HG03439 (cell line): ENCODE data around the gene TM7SF3.
A peak's percentile ranks its signal among the peaks of the same experiment; 100 is the strongest.
"Not testable (repeated sequence)": the region's sequence is repeated elsewhere in the genome, so short reads cannot be mapped to it uniquely, and the experiment has no call there.

Source experiments
- ATAC-seq: cut with Tn5 transposase; IDR thresholded peaks from one replicate; pipeline ENCODE4 v1.9.1; 2021; ENCODE audit warnings: mild to moderate bottlenecking, moderate library complexity; ENCODE audit not compliant: unreplicated experiment

Gene TM7SF3

DNA sequence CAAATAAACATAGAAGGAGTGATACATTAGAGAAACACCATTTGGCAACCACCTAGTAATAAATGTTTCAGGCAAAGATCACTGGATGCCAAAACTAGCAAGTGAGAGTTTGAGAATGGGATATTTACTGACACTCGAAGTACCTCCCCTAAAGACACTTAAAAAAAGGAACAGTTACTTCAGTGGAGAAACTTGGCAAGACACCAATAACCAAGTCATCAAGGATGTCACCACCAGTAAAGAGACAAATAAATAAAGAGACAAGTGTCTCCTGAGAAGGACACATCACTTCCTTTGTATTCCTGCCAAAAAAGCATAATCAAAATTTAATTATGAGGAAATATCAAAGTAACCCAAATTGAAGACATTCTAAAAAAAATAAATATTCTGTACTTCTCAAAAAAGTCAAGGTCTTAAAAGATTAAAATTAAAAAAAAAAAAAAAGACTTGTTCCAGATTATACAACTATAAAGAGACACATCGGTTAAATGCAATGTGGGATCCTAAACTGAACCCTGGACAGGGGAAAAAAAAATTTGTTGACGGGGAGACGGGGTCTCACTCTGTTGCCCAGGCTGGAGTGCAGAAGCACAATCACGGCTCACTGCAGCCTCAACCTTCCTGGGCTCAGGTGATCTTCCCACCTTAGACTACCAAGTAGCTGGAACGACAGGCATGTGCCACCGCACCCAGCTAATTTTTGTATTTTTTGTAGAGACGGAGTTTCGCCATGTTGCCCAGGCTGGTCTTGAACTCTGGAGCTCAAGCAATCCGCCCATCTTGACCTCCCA lies 26.4 kb downstream of the TM7SF3 start:
- no peak for ATAC-seq

DNA sequence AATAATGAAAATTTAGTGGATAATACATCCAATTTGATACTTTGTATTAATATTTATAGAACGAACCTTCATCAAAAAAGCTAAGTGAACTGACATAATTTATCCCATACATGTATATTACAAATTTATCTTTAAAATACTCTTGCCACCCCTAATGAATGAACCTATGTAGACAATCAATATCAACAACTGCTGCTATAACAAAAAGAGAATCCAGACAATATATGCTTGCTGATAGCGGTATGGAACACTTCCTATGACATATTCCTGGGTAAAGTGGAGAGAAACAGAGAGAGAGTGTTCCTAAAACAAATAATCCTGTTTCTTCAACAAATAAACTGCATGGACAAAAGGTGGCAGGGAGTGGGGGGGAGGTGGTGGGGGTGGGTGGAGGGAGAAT lies 31.3 kb downstream of the TM7SF3 start:
- no peak for ATAC-seq

DNA sequence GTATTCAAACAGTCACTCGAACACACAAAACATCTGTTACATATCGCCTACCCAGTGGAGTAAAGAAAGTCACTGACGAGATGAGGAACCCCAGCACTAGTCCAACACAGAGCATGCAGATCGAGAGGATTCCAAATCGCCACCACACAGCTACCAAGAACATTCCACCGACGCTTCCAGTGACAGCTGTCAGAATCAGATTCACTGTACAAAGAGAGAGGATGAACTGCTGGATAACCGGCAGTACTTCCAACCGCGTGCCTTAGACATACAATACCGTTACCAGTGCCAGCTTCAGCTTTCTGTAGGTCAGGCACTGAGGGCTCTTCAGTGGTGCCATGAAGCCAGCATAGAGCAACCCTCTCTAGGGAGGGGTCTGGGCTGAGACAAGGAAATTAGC lies 34.5 kb downstream of the TM7SF3 start:
- ATAC-seq, result no peak

DNA sequence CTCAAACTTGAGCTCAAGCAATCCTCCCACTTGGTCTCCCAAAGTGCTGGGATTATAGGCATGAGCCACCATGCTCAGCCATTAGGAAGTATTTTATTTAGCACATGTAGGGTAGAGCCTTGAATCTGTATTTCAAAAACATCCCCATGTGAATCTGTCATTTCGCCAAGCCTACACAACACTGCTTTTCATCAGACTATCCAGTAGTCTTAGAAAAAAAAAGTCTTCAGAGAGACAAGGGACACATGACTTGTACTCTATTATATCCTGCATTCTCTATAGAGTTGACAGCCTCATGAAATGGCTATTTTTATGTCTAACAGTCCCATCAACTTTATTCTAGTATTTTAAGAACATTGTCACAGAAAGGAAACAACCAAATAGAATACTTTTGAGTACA lies 35.4 kb downstream of the TM7SF3 start:
- no peak for ATAC-seq

DNA sequence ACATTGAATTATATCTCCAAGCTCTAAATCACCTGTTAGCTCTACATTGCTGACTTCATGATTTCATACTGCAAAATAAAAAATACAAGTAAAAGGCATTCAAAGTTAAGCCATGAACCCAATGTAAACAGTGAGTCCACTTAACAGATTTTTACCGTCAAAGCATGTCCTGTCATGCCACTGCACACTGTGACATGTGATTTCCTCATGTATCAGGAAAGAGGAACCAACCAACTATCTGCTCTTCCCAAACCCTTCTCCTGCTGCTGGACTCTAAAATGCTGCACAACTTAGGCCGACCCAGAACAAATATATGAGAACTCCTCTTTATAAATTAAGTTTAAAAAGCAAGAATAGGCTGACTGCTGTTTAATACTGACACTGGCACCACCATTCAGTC lies 37.5 kb downstream of the TM7SF3 start:
- ATAC-seq, result no peak

DNA sequence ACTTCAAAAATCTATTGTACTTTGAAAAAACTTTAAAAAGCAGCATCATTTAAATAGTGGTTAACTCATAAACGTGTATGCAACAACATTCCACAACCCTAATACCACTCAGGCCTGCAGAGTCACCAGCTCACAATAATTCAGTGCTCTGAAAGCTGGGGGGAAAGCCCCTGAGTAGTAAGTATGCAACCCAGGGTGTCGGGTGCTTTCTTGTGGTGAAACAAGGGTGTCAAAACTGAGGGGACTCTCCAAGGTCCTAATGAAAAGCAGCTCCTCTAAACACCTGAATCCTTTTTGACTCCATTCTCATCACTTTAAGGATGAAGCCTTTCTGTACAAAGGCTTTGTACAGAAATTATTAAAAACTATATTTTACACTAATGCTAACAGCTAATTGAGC lies 42.2 kb downstream of the TM7SF3 start:
- peak; percentile 97 for ATAC-seq

DNA sequence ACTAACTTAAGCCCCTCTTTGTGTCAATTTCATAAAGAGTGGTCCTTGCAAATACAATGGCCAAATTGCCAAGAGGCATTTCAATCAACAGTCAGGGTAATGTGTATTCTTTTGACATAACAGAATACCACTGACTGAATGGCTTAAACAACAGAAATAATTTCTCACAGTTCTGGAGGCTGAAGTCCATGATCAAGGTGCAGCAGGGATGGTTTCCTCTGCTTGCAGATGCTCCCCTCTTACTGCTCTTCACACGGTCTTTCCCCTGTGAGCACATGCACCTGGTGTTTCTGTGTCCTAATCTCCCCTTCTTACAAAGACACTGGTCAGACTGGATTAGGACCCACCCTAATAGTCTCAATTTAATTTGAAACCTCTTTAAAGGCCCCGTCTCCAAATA lies 44.0 kb downstream of the TM7SF3 start:
- ATAC-seq, result no peak

DNA sequence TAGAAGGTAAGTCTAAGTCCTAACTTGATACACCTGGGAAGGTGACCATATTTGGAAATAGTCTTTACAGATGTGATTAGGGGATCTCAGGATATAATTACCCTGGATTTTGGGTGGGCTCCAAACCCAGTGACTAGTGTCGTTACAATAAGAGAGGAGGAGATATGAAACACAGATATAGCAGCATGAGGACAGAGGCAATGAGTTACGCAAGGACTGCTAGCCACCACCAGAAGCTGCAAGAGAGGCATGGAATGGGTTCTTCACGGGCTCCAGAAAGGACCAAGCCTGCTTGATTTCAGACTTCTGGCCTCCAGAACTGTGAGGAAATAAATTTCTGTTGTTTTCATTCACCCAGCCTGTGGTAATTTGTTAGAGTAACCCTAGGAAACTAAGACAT lies 47.3 kb downstream of the TM7SF3 start:
- no peak for ATAC-seq

DNA sequence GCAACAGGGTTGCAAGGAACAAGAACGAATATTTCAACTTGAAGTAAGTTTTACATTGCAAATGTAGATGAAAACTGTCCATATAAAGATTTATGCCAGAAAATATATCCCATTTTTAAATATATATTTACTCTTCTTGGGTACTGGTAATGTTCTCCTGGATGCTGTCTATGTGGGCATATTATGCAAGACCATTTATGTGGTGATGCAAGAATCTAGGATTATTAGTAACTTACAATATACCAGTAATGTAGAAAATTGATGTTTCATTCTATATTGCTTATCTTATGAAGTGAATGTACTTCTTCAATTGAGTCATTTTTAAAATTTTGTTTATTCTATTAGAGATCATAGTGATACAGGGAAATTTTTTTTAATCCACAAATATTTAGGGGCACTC lies 50.8 kb downstream of the TM7SF3 start:
- ATAC-seq, result no peak

DNA sequence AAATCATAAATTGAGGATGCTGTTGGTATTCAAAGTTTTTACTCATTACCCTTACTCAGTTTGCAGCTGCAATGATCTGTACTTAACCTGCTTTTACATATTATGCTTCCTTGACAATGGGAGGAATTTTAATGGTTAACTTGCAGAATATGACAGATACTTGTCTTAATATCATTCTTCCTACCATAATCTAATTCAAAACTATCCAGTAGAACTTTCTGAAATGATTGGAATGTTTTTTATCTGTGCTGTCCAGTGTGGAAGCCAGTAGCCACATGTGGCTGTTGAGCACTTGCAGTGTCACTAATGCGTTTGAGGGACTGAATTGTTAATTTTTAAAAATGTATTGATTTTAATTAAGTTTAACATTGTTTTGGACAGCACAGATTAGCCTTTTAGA lies 52.4 kb downstream of the TM7SF3 start:
- no peak for ATAC-seq

DNA sequence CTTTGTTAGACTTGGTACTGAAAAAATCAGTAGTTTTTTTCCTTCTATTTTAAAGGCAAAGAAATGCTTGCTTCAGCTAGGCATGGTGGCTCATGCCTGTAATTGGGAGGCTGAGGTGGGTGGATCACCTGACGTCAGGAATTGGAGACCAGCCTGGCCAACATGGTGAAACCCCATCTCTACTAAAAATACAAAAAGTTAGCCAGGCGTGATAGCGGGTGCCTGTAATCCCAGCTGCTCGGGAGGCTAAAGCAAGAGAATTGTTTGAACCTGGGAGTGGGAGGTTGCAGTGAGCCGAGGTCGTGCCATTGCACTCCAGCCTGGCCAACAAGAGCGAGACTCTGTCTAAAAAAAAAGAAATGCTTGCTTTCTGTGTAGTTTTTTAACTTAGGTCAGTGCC lies 52.8 kb downstream of the TM7SF3 start:
- not testable (repeated sequence) for ATAC-seq

DNA sequence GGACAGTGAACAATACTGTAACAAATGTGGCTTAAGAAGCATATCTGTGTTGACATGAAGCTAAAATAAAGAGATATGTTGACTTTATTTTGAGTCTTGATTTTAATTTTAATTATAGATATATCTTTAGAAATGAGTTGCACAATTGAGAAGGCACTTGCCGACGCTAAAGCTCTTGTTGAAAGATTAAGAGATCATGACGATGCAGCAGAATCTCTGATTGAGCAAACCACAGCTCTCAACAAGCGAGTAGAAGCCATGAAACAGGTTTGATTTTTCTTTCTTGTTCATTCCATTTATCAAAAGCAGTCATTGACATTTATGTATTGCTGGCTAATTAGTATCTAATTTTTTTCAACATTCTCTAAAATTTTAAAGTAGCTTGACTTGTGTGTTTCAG lies 60.2 kb downstream of the TM7SF3 start:
- ATAC-seq, result no peak

DNA sequence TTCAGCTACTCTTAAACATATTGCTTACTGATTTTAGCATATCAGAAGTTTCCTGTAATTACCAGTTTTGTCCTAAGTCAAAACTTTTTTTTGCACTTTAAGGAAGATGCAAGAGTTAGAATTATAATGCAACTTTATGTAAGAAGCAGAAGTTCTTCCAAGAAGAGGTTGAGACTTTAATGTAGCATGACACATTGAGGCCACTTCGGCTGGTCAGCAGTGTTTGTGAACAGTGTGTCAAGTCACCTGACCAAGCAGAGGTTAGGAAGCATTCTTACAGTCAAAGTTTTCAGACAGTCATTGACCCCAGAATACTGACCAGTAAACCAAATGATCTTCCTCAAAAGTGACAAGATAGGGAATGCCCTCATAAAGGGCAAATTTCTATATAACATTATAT lies 60.7 kb downstream of the TM7SF3 start:
- ATAC-seq, result no peak

DNA sequence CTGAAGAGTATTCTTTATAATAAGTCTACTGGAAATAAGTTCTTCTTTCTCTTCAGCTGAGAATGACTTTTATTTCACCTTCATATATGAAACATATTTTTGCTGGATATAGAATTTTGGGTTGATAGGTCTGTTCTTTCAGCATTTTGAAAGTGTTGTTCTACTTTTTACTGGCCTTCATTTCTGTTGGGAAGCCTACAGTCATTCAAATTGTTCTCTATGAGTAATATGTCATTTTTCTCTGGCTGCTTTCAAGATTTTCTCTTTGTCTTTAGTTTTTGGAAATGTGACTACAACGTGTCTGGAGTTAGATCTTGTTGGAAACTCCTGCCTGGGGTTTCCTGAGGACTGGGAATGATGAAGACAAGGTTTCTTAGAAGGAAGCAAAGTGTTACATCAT lies 65.9 kb downstream of the TM7SF3 start:
- ATAC-seq, result no peak

DNA sequence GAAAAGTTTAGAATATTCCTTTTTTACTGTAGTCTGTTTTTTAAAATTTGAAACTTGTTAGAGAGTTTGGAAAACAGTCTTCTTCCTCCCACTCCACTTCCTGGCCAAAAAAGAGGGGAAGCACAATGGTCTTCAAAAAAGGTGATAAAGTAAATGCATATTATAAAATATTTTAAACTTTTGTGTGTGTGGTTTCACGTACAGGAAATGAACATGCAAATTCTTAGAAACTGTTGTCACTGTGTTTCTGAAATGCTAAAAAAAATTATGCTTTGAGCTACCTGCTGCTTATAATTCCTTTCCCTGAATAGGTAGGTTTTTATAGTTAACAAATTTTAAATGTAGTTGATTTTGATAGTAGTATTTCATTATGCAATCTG lies 73.0 kb downstream of the TM7SF3 start:
- ATAC-seq, result no peak

DNA sequence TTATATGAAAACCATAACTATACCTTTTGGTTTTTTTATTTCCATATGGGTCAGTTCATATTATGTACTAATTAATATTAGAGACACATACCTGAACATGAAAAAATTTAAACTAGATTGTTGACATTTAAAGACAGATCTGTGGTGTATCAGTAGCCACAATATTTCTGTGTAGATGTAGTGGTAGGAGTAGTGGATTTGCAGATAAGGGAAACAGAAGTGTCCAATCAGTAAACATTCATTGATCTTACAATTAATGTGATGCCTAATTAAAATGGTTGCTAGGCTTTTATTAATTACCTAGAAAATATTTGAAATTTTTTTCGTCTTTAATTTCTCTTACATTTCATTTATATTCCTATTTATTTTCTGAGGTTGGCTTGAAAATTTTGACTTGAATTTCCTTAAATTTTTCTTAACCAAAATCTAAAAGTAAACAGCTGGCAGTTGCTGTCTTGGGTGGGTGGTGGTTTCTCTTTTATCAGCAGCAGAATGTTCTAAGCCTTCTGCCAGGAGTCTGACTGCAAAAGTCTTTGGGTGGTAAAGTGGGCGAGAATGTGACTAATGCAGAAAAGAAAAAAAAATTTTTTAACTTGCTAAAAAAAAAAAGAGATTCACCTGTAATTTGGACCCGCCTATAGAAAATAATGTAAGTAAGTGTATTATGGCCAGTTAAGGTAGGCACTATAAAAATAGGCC lies 73.5 kb downstream of the TM7SF3 start:
- ATAC-seq, result no peak

DNA sequence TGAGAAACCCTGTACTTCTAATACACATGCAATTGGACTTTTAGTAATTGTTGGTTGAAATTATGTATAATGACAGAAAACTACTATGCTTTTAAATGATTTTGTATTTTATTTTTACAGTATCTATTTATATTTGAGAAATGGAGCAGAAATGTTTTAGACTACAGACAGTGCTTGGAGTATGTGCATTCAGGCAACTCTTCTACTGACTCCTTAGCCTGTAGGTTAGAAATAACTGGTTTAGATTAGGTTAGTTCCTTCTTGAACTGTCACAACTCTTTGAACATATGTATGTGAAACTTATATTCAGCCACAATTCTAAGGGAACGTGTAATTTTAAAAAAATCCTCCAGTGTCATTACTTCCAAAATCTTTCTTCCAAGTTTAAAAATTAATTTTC lies 74.2 kb downstream of the TM7SF3 start:
- ATAC-seq, result no peak

DNA sequence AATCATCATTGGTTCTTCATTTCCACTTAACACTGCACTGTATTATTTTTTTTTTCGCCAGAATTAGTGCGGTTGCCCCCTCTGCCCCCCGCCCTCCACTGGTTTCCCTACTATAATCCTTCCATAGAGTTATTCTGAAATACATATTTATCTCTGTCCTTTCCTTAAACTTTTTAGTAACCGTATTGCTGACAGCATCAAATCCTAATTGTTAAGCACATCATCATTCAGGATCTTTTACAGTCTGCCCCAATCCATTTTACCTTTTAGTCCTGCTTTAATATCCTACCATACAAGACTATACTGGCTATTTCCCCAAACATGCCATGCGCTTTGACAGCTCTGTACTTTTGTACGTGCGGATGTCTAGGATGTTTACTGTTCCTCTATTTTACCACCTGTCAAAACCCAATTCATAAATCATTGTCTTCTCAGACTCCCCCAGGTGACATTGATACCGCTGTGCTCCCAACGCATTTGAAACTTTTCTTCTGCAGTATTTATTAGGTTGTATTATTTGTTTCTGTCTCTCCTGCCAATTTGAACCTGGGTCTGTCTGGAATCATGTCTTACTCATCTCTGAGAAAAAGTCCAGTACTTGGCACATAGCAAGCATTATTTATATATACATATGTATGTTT lies 74.9 kb downstream of the TM7SF3 start:
- no peak for ATAC-seq

DNA sequence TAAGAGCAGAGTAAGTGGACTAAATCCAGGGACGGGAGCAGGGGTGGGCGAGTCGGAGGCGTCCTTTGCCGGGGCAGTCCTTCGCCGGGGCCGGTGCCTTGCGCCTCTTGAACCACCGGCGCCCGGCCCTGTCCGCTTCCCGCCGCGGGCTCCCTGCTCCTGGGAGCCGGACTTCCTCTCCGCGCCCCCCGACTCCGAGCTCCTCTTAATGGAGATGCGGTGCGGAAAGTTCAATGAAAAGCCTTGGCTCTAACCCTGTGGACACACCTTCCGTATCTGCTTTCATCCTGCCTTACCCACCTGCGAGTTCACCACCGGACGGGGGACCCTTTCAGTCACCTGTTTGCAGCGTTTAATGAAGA lies 75.5 kb downstream of the TM7SF3 start:
- peak; percentile 22 for ATAC-seq

DNA sequence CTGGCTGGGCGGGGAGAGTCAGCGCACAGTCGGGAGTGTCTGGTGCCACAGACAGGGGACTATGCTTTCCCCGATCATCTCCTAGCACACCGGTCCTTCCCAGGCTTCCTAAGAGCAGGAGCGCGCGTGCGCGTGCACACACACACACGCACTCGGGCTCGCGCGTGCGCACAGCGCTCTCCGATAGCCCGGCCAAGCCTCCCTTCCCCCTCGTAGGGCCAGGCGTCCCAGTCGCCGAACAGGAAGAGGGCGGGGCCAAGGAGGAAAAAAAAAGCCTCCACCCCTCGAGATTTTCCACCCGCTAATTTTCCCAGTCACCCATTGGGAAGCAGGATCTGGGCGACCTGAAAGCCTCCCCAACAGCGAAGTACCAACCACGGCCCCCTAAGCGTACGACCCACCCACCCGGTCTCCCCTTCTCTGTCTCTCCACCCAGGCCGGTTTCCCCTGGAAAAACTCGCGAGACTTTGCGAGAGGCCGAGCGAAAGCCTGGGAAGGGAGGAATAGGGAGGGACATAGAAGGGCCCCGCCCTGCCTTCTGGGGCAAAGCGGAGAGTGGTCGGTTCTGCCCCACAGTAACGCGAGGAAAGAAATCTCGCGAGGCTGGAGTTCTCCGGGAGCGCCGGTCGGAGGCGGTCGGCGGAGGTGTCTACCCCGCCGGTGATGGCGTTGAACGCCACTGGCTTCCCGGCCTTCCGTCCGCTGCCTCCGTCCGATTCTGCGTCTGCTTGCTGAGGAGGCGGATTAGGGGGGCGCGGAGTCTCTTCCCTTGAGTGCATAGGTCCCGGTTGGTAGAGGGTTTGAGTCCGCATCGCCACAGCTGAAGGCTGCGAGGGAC lies 76.1 kb downstream of the TM7SF3 start, which contains the start of the genes FGFR1OP2 and INTS13:
Gene FGFR1OP2, plus strand, starts transcription at position 608 of the 838 bp plus-strand sequence. CDS start 15,689 bp downstream, outside the sequence.
Gene INTS13, minus strand, starts transcription at position 119 of the 838 bp plus-strand sequence. CDS start 1,178 bp downstream, outside the sequence.
- ATAC-seq, result peak; percentile 82

DNA sequence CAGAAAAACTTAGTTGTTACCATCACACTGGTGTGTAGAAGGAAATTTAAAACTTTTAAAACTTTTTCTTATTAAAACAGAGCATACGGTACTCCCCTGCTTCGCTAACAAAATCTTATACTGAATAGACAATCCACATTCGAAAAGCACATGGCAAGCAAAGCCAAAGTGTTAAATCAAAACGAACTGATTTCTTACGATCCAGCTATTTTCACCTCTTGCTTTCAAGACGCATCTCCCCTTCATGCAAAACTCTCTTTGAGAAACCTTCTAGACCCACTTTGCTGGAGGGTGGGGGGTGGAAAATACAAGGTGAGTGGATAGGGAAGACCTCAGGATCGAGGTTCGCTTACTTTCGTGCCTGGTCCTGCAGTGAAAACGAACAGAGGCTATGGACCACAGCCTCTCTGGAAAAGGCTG lies 76.7 kb downstream of the TM7SF3 start:
- ATAC-seq, result peak; percentile 8
